GM12873 (cell line): Measurements from ENCODE around the gene FAM8A1.

Source experiments
- TF ChIP-seq, protein P1 (sequence below): IDR thresholded peaks from 2 replicates; pipeline ENCODE4 v1.5.1; 2012; ENCODE audit warnings: low read depth, mild to moderate bottlenecking, moderate library complexity, low read length, control low read depth; ENCODE audit not compliant: insufficient read depth; ENCODE audit errors: missing control alignments

FAM8A1 gene

GRCh38 chr6:17589406-17590096 lies 10.6 kb upstream of the FAM8A1 start:
- TF ChIP-seq, protein P1, sequence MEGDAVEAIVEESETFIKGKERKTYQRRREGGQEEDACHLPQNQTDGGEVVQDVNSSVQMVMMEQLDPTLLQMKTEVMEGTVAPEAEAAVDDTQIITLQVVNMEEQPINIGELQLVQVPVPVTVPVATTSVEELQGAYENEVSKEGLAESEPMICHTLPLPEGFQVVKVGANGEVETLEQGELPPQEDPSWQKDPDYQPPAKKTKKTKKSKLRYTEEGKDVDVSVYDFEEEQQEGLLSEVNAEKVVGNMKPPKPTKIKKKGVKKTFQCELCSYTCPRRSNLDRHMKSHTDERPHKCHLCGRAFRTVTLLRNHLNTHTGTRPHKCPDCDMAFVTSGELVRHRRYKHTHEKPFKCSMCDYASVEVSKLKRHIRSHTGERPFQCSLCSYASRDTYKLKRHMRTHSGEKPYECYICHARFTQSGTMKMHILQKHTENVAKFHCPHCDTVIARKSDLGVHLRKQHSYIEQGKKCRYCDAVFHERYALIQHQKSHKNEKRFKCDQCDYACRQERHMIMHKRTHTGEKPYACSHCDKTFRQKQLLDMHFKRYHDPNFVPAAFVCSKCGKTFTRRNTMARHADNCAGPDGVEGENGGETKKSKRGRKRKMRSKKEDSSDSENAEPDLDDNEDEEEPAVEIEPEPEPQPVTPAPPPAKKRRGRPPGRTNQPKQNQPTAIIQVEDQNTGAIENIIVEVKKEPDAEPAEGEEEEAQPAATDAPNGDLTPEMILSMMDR: no peak

GRCh38 chr6:17591287-17591686 lies 8.8 kb upstream of the FAM8A1 start:
- TF ChIP-seq, protein P1: no peak

GRCh38 chr6:17593246-17593645 lies 6.9 kb upstream of the FAM8A1 start:
- TF ChIP-seq, protein P1: no peak

DNA sequence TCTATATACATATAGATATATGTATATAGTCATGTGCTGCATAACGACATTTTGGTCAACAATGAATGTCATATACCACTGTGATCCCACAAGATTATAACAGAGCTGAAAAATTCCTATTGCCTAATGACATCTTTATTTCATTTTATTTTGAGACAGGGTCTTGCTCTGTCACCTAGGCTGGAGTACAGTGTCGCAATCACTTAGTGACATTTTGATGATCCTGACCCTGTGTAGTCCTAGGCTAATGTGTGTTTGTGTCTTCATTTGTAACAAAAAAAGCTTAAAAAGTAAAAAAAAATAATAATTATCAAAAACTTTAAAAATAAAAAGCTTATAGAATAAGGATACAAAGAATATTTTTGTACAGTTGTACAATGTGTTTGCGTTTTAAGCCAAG lies 4.0 kb upstream of the FAM8A1 start:
- TF ChIP-seq, protein P1: no peak

DNA sequence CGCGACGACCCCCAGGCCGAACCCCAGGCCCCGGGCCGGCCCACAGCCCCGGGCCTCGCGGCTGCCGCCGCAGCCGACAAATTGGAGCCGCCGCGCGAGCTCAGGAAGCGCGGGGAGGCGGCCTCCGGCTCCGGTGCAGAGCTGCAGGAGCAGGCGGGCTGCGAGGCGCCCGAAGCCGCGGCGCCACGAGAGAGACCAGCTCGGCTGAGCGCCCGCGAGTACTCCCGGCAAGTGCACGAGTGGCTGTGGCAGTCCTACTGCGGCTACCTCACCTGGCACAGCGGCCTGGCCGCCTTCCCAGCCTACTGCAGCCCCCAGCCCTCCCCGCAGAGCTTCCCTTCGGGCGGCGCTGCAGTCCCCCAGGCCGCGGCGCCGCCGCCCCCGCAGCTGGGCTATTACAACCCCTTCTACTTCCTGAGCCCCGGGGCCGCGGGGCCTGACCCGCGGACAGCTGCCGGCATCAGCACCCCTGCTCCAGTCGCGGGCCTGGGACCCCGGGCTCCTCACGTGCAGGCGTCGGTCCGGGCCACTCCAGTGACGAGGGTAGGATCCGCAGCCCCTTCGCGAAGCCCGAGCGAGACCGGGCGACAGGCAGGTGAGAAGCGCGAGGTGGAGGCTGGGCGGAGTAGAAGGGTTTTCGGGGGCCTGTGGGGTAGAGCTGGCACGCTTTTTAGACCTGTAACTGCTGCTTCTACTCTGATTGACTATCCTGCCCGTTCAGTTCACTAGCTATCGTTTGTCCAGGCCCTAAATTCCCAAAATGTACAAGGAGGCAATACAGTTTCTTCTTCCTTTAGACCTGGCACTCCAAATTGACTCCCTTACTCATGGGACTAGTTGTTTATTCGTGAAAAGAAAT lies 654 bp downstream of the FAM8A1 start:
- TF ChIP-seq, protein P1: no peak

DNA sequence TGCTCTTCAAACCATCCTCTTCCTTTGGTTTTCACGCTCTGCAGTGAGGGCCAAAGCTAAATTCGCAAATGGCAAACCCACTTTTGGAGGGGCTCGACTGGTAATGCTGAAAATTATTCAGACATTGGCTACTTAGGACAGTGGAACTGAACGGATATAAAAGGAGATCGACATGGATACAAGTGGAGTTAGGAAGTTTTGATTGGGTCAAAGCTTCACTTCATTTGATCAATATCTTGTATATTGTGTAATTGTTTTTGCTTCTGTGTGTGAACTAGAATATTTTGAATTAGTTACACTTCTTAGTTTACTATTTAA lies 1.2 kb downstream of the FAM8A1 start:
- TF ChIP-seq, protein P1: no peak

- TF ChIP-seq, protein P1: no peak
Observed at GRCh38 chr6:17602888-17603287, 2.8 kb downstream of the FAM8A1 start.
